ENCODE measurements around the gene RPS8. TPM values are rescaled to one million over a fixed set of nuclear protein-coding genes. Genes with fewer than 3 reads are reported as not detected.
"Not testable (repeated sequence)": the region's sequence is repeated elsewhere in the genome, so short reads cannot be mapped to it uniquely, and the experiment has no call there.

RPS8 gene
- total and polyA plus RNA-seq, 2 of the 8 experiments (the other 6 are each of a cell fraction or from before 2014, with no cell fraction given) = 2,261 to 2,407 TPM

- no peak for TF ChIP-seq EP300 (IDR thresholded peaks at IDR 0.05; ENCODE audit: borderline replicate concordance in 1 of 2, low read depth in 2 of 2, low read length in 2 of 2)
- TF ChIP-seq CHD1 (IDR thresholded peaks at IDR 0.05; ENCODE audit: low read depth, low read length) = no peak
- TF ChIP-seq HDAC6 (IDR thresholded peaks at IDR 0.05; ENCODE audit: low read depth, low read length) = no peak
- no peak for TF ChIP-seq E2F6 (IDR thresholded peaks at IDR 0.05)
Observed at GRCh38 chr1:44760876-44761275, 14.5 kb upstream of the RPS8 start (continued).

GRCh38 chr1:44766421-44766820 lies 8.9 kb upstream of the RPS8 start:
- H3K18ac ChIP-seq (ENCODE audit: extremely low read depth, low read length); H2BK15ac ChIP-seq (ENCODE audit: low read length); H2AK5ac ChIP-seq (ENCODE audit: low read depth, low read length); H4K8ac ChIP-seq (ENCODE audit: extremely low read depth, insufficient read depth, low read length); H3K4me2 ChIP-seq (ENCODE audit: insufficient read depth in 1 of 2, low read depth in 2 of 2, low read length in 2 of 2); H3K9ac ChIP-seq (replicated peaks in 1 of 4; ENCODE audit: extremely low read depth in 1 of 4, low read depth in 3 of 4, low read length in 3 of 4); FAIRE-seq; H4K91ac ChIP-seq (replicated peaks; ENCODE audit: insufficient read length, low read length); H3K9me3 ChIP-seq (ENCODE audit: insufficient read depth in 2 of 2, low read depth in 1 of 2, low read length in 1 of 2); H3K79me2 ChIP-seq (ENCODE audit: control insufficient read depth in 1 of 2, insufficient read depth in 2 of 2, low read length in 2 of 2); H3K4ac ChIP-seq (replicated peaks; ENCODE audit: insufficient read length, low read depth, low read length); H4K20me1 ChIP-seq (replicated peaks in 1 of 2; ENCODE audit: control insufficient read depth in 1 of 2, insufficient read depth in 2 of 2, low read length in 2 of 2); H2BK5ac ChIP-seq (ENCODE audit: low read depth, low read length); H4K5ac ChIP-seq (ENCODE audit: insufficient read length, low read depth, low read length); H2BK120ac ChIP-seq (replicated peaks; ENCODE audit: low read depth, low read length); H3K23me2 ChIP-seq (ENCODE audit: low read depth, low read length); H3K79me1 ChIP-seq (ENCODE audit: low read depth, low read length); H3K56ac ChIP-seq (replicated peaks; ENCODE audit: insufficient read length, low read depth, low read length); H3K23ac ChIP-seq (ENCODE audit: insufficient read length); H2BK20ac ChIP-seq (ENCODE audit: low read length); H3K14ac ChIP-seq (ENCODE audit: insufficient read length); H3K27me3 ChIP-seq (replicated peaks in 1 of 4; ENCODE audit: control insufficient read depth in 3 of 4, extremely low read depth in 1 of 4, insufficient read depth in 3 of 4, low read length in 3 of 4); H3K4me3 ChIP-seq (ENCODE audit: extremely low read depth in 1 of 4, insufficient read depth in 2 of 4, low read depth in 3 of 4, low read length in 4 of 4); H3K27ac ChIP-seq (ENCODE audit: low read depth, low read length); DNase-seq (ENCODE audit: low read depth in 1 of 2, low spot score in 2 of 2); H2BK12ac ChIP-seq (ENCODE audit: low read depth, low read length); H2AFZ ChIP-seq (ENCODE audit: low read length); H3K4me1 ChIP-seq (replicated peaks in 1 of 4; ENCODE audit: control insufficient read depth in 3 of 4, insufficient read depth in 4 of 4, low read length in 3 of 4): not testable (repeated sequence)
- peaks cover 25 to 54% (median 40%) of the 10 kb centered on the region in 4 experiments; a peak in 7 of 8 replicates for H3K36me3 ChIP-seq (ENCODE audit: control insufficient read depth in 2 of 4, insufficient read depth in 4 of 4, low read length in 3 of 4)
- ChIA-PET CTCF (ENCODE audit: partially characterized antibody) (interaction anchor here (0.6 to 2.2 kb wide), 7 partner anchors 11 to 597 kb away, joined by 3 to 14 read pairs (median 4); partner anchors contain the start of gene RNU5D-1), POLR2A (ENCODE audit: partially characterized antibody) (interaction anchor here (1.0 to 11.3 kb wide), 13 partner anchors 10 to 220 kb away, joined by 3 to 151 read pairs (median 13); partner anchors contain the start of genes EIF2B3, RNU5D-1 and RPS8)
- WGBS, 2 experiments (ENCODE audit: extremely low coverage in 1 of 2, insufficient coverage in 1 of 2, insufficient read length in 1 of 2, insufficient replicate concordance in 2 of 2, low coverage in 1 of 2, low lambda C conversion rate in 2 of 2, missing lambda C conversion rate in 1 of 2) = 88% methylated on average over 6 of the region's 6 CpGs; no CpG with 5 or more reads in 1 of the 2 experiments
